CD1c-positive myeloid dendritic cell (primary cell): ENCODE data around the gene PDPR.
"Not testable (repeated sequence)": the region's sequence is repeated elsewhere in the genome, so short reads cannot be mapped to it uniquely, and the experiment has no call there.

ENCODE experiments used
- DNase-seq: peaks from one replicate; pipeline ENCODE4 v3.0.0-alpha.2; 2016; ENCODE audit errors: extremely low spot score

PDPR gene

DNA sequence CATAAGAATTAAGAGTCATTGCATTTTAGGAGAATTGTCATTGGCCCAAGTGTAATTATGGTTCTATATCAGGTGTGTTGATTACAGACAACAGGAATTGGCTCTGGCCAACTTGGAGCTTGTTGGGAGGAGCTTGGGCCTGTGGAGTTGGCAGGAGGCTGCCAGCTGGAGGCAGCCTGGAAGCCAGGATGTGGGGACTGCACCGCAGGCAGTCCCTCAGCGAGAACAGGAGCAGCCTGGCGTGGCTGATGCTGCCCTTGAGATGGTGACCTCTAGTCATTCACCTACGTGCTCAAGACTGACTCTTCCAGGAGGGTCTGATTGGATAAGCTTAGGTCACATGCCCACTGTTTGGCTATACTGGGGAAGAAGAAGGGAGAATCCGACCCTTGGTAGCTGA, 13.6 kb downstream of the PDPR start:
- DNase-seq = not testable (repeated sequence)

DNA sequence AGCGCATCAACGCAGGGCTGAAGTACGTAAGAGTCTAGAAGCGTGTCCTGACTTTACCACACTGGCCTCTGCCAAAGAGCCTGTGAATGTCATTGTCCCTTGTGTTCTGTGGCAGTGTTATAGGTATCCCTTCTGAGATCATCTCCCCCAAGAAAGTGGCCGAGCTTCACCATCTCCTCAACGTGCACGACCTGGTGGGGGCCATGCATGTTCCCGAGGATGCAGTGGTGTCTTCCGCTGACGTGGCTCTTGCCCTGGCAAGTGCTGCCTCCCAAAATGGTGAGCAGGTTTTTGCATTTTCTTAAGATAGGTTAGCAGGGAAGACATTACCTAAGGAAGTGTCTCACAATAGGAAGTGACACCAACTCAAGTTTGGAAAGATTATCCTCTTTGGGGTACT, 14.7 kb downstream of the PDPR start:
- not testable (repeated sequence) for DNase-seq

DNA sequence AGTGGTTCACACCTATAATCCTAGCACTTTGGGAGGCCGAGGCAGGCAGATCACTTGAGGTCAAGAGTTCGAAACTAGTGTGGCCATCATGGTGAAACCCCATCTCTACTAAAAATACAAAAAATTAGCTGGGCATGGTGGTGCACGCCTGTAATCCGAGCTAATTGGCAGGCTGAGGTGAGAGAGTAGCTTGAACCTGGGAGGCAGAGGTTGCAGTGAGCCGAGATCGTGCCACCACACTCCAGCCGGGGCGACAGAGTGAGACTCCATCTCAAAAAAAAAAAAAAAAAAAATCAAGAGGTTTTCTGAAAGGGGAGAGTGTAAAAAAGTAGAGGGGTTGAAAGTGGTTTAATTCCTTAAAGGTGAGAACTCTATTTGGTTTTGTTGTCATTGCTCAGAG, 21.7 kb downstream of the PDPR start:
- DNase-seq = not testable (repeated sequence)

DNA sequence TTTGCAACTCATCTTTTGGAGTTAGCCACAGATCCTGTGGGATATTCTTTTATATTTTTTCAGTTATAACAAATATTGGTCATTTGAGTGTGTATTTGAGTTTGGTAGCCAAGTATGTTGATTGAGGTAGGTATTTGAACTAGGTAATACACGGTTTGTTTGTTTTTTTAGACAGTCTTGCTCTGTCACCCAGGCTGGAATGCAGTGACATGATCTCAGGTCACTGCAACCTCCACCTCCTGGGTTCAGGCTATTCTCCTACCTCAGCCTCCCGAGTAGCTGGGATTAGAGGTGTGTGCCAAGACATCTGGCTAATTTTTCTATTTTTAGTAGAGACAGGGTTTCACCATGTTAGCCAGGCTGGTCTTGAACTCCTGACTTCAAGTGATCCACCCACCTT, 22.5 kb downstream of the PDPR start:
- not testable (repeated sequence) for DNase-seq

DNA sequence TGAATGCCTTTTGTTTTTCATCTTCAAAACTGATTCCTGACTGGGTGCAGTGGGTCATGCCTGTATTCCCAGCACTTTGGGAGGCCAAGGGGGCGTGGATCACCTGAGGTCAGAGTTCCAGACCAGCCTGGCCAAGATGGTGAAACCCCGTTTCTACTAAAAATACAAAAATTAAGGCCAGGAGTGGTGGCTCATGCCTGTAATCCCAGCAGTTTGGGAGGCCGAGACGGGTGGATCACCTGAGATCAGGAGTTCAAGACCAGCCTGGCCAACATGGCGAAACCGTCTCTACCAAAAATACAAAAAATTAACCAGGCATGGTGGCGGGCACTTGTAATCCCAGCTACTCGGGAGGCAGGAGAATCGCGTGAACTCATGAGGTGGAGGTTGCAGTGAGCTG, 28.6 kb downstream of the PDPR start:
- not testable (repeated sequence) for DNase-seq

DNA sequence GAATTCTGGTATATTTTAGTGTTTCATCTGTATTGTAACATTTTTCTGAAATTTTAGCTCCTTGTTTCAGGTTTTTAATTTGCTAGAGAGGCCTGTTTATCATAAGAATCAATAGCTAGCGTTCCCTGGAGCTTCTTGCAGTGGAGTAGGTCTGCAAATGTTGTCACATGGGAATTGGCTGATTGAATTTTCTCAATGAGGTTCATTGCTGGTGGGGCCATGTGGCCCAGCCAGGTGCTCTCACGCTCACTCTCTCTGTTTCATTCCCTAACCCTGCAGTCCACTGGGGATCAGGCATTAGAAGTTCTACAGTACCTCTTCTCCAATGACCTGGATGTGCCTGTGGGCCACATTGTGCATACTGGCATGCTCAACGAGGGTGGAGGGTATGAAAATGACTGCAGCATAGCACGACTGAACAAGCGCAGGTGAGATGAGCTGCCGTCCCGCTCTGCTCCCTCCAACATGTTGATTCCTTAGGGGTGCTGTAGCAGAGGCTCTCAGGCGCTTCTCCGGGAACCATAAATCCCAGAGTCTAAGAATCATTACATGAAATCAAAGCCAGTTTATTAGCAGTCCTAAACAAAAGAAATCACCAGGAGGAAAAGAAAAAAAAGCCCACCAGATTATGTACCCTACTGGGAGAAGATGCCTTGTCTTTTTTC, 29.2 kb downstream of the PDPR start:
- not testable (repeated sequence) for DNase-seq

DNA sequence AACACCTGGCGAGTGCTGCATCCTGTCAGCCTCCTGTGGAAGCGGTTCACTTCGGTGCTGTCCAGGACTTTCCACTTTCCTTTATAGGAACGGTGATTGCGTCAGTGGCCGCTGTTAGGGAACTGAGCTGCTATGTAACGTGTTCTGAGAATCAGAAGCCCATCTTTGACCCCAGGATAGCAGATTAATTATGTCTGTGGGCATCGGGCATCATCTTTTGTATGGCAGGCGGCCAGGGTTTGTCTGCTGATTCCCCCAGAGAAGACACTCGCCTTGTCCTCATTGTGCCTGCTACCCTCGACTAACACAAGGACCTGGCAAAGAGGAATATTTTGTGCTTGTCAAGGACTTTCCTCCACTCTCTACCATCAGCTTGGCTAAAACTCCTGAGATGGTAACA, 33.7 kb downstream of the PDPR start:
- not testable (repeated sequence) for DNase-seq

DNA sequence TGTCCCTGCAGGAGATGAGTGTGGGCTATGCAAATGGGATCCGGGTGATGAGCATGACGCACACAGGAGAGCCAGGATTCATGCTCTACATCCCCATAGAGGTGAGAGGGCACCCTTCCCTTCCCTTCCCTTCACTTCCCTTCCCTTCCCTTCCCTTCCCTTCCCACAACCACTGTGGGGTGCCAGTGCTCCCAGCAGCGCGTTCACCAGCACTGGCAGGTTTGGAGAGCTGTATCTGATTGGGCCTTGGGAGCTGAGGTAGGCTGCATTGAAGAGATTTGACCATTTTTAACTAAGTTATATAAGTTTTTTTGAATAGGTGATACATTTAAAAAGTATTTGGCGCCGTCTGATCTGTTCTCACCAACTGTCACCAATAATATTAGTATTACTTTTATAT, 34.3 kb downstream of the PDPR start:
- not testable (repeated sequence) for DNase-seq

DNA sequence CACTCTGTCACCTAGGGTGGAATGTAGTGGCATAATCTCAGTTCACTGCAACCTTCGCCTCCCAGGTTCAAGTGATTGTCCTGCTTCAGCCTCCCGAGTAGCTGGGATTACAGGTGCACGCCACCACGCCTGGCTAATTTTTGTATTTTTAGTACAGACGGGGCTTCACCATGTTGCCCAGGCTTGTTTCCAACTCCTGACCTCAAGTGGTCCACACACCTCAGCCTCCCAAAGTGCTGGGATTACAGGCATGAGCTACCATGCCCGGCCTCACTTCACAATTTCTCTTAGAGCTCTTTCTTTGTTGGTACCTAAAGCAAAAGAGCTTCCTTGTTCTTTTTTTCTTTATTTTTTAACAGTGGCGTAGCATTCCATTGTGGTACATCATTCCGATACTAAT, 35.2 kb downstream of the PDPR start:
- not testable (repeated sequence) for DNase-seq

DNA sequence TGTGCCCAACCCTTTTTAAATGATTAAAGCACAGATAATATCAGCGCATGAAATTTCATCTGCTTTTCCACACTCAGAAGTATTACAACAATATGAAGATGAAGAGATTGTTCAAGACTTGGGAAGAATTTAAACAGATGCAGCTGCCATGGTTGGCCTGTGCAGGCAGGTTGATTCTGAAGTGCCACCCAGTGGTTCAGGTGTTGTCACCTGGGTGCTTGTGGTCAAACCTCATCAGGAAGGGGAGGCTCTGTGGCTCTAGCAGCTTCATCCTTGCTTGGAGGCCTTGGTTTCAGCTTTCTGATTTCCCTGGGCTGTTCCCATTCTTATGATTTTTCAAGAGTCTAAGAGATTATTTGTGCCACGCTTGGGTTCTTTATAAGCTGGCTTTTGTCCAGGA, 37.3 kb downstream of the PDPR start:
- no peak for DNase-seq

DNA sequence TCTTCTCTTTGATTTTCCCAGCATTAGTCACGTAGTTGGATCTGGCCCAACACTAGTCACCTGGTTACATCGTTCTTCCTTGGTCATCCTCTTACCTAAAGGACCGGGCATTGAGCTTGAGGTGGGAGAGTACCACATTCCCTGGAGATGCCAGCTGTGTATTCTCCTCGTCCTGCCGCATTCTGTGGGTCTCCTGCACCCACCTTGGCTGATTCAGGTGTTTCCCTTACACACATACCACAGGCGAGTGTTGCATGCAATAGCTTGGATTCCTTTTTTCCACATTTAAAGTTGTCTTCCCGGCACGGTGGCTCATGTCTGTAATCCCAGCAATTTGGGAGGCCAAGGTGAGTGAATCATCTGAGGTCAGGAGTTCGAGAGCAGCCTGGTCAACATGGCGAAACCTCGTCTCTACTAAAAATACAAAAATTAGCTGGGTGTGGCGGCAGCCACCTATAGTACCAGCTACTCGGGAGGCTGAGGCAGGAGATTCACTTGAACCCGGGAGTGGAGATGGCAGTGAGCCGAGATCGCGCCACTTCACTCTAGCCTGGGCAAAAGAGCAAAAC, 37.9 kb downstream of the PDPR start:
- DNase-seq = no peak

DNA sequence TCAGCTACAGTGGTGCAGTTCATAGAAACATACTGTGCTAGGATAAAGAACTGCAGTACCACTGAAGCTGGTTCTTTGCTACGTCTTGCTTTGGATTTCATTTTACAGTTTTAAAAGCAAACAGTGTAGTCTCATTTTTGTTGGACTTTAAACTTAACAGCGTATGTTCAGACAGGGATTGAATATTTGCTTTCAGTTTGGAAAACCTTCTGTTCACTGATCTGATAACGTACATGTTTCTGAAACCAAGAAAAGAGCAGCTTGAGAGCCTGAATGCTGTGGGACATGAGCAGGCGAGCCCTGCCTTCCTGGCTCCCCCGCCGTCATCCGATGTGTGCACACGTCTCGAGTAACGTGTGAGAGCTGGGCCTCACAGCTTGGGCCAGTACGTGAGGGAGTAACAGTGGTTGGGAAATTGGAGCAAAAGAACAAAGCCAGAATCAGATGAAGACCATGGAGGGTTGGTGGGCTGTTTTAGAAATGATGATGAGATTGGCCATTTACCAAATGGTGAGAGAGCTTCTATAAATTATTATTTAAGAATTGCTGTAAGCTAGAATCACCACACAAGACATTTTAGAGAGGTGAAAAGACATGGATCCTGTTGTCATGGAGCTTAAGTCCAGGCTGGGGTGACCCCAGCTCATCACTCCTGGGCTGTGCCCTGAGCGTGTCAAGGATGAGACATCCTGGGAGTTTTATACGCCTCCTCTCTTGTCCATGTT, 38.6 kb downstream of the PDPR start:
- DNase-seq = no peak

DNA sequence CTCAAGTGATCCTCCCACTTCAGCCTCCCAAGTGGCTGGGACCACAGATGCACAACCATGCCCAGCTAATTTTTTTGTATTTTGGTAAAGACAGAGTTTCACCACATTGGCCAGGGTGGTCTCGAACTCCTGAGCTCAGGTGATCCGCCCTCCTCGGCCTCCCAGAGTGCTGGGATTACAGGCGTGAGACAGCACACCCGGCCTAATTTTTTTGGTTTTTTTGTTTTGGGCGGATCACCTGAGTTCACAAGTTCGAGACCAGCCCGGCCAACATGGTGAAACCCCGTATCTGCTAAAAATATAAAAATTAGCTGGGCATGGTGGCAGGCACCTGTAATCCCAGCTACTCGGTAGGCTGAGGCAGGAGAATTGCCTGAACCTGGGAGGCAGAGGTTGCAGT, 40.6 kb downstream of the PDPR start:
- not testable (repeated sequence) for DNase-seq

DNA sequence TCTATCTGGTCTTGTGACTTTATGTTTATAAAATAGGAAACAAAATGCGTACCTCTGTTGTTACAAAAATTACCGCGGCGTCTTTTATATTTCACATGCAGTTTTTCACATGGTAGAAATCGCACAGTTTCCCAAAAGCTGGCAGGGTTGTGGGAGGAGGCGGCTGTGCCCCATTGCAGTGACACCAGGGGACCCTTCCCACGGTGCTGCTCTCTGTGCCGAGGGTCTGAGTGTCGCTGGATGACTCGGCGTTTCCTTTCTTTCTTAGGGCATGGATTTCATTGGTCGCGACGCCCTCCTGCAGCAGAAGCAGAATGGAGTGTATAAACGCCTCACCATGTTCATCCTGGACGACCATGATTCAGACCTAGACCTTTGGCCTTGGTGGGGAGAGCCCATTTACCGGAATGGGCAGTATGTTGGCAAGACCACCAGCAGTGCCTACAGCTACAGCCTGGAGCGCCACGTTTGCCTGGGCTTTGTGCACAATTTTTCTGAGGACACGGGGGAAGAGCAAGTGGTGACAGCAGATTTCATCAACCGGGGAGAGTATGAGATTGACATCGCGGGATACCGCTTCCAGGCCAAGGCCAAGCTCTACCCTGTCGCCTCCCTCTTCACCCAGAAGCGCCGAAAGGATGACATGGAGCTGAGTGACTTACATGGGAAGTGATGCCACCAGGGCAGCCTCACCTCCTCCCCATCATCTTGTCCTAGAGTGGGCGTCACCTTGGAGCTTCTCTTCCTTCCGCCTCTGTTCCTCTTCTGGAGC, 42.3 kb downstream of the PDPR start:
- no peak for DNase-seq

DNA sequence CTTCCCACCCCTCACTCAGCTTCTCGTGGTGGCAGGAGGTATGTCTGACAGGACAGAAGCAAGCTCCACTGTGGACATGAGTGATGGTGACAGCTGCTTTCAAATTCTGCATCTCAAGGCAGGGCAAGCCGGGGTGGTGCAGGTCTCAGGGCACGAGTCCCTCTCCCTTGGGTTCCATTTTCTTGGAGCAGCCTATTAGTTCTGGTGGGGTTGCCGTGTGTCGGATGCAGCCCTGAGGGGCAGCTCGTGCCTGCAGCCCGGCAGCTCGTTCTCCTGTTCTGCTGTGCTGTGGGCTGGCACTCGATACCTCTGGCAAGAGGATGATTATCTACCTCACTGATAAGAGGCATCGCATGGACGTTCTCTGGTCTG, 43.0 kb downstream of the PDPR start:
- DNase-seq = no peak

DNA sequence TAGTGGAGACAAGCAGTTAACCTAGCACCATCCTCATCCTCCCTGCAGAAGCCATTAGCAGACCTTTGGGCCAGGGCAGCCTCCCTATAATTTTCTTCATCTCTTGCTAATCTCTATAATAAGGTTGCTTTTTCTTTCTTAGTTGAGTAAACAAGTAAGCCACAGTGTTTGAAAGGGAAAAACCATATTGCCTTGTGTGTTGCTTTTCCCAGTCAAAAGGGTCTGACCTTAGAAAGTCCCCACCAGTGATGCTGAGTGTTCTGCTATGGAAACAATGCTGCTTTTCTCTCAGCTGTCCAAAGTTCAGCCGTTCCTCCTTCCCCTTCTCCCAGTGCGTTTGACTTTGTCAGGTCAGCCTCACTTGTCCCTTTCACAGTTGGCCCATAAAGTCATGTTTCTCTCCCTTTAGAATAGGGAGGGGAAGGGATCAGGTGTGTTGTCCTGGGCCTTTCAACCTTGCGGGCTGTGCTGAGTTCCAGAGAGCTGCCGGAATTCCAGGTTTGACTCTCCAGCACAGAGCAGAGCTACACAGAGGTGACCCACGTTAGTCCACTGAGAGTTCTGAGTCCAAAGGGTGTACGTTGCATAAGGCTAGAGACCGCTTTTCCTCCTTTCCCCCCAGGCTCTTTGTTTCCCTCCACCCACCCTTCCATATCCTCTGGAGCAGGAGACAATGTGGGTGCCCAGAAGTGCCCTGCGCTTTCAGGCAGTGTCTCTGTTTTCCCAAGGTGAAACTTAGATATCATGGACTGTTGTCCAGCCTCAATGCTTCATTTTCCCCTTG, 43.5 kb downstream of the PDPR start:
- DNase-seq = no peak

DNA sequence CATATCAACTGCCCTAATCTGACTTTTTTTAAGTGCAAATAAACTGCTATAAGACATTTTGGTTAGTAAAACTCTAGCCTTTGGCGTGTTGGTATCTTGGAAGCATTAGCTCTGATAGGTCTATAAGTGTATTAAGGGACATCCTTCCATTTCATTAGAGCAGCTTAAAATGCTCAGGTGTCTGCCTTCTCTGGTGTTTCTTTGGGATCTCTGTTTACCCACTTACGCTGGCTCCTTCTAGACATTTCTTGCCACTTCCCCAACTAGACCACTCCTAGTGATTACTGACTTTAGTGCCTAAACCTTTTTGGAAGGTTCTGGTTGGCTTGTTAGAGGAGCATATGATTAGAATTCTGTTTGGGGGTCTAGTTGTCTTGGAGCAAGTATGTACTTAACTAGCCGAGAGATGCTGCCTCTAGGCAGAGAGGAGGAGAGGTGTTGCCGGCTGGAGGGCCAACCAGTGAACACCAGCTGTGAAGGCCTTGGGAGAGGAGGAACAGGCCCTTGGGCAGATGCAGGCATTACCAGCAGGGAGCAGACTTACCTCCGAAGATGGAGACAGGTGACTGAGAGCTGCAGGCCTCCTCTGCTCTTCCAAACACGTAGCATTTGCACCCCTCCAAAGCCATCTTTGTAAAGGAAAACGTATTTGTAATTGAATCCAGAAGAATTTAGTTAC, 44.3 kb downstream of the PDPR start:
- no peak for DNase-seq

DNA sequence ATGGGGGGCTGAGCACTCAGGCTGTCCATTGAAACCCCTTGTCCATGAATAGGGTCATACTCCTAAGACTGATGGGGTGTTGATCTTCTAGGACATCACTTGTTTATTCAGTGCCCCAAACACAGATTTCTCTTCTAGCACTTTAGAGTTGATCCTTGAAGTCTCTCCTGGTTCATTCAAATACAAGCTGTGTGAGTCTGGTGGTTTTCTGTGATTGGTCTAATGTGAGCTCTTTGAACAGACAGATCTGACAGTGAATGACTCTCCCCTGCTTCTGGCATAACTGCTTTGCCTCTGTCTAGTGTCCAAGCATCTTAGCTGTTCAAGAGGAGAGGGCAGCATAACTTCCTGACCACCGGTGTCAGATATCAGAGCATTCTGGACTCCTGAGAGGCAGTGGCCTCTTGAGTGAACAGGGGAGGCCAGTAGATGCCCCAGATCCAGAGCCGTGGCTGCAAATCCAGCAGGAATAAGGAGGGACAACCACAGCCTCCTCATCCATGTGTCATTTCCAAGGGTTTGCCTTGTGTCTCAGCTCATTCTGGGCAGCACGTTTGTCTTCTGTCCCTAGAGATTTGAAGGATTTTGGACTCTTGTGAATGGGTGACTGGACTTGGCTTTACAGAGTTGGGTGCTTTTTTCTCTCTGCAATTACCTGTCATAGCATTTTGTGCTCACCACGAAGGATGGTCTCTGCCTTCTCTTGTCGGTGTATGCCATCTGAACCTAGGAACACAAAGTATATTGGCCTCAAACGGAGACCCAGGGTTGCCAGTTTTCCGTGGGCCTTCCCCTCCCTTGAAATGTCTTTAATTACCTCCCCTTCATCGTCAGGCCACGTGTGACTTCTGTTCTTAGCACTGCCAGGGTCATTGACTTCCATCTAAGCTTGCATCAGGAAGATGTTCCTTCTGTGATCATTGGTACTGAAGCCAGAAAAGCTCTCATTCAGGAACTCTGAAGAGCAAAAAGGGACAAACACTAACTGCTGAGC, 45.5 kb downstream of the PDPR start:
- DNase-seq = no peak

DNA sequence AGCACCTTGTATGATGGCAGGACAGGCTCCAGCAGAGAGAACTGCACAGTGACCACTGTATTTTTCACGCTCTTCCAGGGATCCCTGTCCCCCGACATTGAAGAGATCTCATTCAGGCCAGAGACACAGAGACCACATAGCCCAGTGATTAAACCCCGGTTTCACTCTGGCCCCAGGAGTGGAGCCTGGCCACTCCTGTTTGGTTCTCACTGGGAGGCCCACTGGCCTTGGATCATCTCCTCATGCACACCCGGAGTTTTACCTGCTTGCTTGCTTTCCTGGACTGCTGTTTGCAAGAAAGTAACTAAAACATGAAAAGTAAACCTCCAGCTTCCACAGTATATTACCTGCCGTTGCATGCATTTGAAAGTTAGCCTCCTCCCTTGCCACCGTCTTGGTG, 46.3 kb downstream of the PDPR start:
- no peak for DNase-seq

DNA sequence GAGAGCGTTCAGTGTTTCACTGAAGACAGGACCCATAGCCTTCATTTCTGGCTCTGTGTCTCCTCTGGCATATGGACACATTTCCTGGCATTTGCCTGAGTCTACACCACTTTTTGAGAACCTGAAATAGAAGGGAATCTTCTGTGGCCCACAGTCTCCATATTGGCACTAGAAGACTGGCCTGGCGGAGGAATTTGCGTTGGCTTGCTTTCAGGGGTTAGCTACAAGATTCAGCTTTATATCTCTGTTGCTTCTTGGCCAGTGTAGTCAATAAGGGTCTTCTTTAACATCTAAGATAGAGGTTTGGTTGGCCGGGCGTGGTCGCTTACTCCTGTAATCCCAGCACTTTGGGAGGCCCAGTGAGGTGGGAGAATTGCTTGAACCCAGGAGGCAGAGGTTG, 46.7 kb downstream of the PDPR start:
- no peak for DNase-seq
